Measurements from ENCODE around the gene SFN. TPM values are rescaled to one million over a fixed set of nuclear protein-coding genes. Genes with fewer than 3 reads are reported as not detected.

The SFN gene
- total and polyA plus RNA-seq, 2 of the 13 experiments (the other 11 are each of a cell fraction or from before 2014, with no cell fraction given) = 4.3 to 5.6 TPM

DNA sequence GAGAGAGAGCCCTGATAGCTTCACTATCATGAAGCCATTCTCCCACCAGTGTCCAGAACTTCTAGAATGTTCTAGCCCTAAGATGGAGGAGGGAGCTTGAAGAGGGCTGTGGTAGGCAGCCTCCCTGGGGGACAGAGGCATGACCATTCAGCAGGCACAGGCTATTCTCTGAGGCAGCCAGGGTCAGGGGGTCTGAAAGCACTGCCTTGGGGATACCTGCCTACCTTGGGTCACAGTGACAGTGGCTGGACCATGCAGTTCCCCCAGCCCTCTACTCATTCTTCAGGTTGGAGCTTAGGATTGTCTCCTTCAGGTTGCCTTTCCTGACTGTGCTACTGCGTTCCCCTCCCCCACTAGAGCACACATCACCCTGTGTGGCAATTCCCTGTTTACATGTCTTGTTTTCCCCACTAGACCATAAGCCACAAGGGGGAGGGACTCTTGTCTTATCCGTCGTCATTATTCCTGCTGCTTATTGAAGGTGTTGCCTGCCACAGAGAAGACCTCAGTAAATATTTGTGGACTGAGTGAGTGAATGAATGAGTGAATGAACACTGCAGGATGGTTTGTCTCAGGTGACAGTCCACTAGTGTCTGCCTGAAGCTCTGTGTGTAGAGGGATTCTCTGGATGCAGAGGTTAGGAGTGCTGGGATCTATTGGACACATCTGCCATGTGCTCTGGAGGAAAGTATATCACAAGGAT lies 31.3 kb upstream of the SFN start:
- 0 out of 6 replicates have a peak overlapping the region, but pooled peaks of 1 of the 3 experiments have one; percentile 25 for H3K4me3 ChIP-seq (replicated peaks in 1 of 3; ENCODE audit: insufficient read depth in 1 of 3, low read depth in 2 of 3, low read length in 3 of 3)
- peak; percentile 91 for DNase-seq (ENCODE audit: low spot score)
- peak overlapping the region; percentile 52 for H3K4me2 ChIP-seq (ENCODE audit: low read depth, low read length)
- ATAC-seq = peak; percentile 74
- H2AFZ ChIP-seq (ENCODE audit: low read length) = no peak overlapping the region
- FAIRE-seq = peak; percentile 92
- peaks cover 52% of the 10 kb centered on the region for H3K4me1 ChIP-seq (ENCODE audit: insufficient read depth, low read length)
- ChIA-PET POLR2A (interaction anchor here (0.8 to 2.1 kb wide), 6 partner anchors 11 to 59 kb away, joined by 3 to 6 read pairs (median 4); partner anchors contain the start of gene GPN2), CTCF (ENCODE audit: low intra/inter-chr PET ratio, low total read pairs) (interaction anchor here (1.2 kb wide), 1 partner anchor 22 kb away, joined by 4 read pairs; no protein-coding TSS in a partner anchor)
- WGBS (ENCODE audit: low lambda C conversion rate) = 5% methylated on average over 3 of the region's 3 CpGs
- peaks cover 8 to 33% of the 10 kb centered on the region in 2 experiments for H3K36me3 ChIP-seq (replicated peaks in 1 of 2; ENCODE audit: control insufficient read depth in 1 of 2, insufficient read depth in 2 of 2, low read length in 2 of 2)
- peak overlapping the region; percentile 58 for H3K27ac ChIP-seq (ENCODE audit: extremely low read length, insufficient read depth, low read length)
- H3K27me3 ChIP-seq (ENCODE audit: control insufficient read depth in 1 of 2, insufficient read depth in 2 of 2, low read length in 2 of 2) = no peaks in the 10 kb centered on the region
- peak overlapping the region; percentile 37; the same call in 1 of the 2 replicates for H3K9ac ChIP-seq (ENCODE audit: insufficient read depth, low read depth, low read length)
- peaks cover 23% of the 10 kb centered on the region for H3K79me2 ChIP-seq (ENCODE audit: insufficient read depth, low read length)
- in situ Hi-C loops (cut with HindIII; ENCODE audit: extremely low pct_ligation_motif_present, low pct_unique_long_range_greater_than_20kb) = no loop called here
- intact Hi-C loops (cut with micrococcal nuclease; ENCODE audit: unreplicated experiment) = no loop called here
- no peaks in the 10 kb centered on the region for H3K9me3 ChIP-seq (ENCODE audit: low read length)
- H4K20me1 ChIP-seq (ENCODE audit: insufficient read depth, low read length) = peaks cover 4% of the 10 kb centered on the region; the same call in 1 of the 2 replicates
- no TSS peak for BruUV-seq (replicated peaks)
- 0 out of 2 replicates have a peak, but pooled peaks have one; percentile 27 for TF ChIP-seq HIVEP1 (CRISPR knock-in tag; IDR thresholded peaks at IDR 0.05)
- TF ChIP-seq ZNF678 (CRISPR knock-in tag; IDR thresholded peaks at IDR 0.05) = no peak
- TF ChIP-seq, protein P1, sequence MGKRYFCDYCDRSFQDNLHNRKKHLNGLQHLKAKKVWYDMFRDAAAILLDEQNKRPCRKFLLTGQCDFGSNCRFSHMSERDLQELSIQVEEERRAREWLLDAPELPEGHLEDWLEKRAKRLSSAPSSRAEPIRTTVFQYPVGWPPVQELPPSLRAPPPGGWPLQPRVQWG (CRISPR knock-in tag; IDR thresholded peaks at IDR 0.05; ENCODE audit: borderline replicate concordance, low read depth) = no peak
- TF ChIP-seq CENPT (CRISPR knock-in tag; IDR thresholded peaks at IDR 0.05; ENCODE audit: low read depth) = no peak
- no peak for TF ChIP-seq ATF7-NPFF (CRISPR knock-in tag; IDR thresholded peaks at IDR 0.05; ENCODE audit: low read depth)
- no peak for TF ChIP-seq MBD4 (IDR thresholded peaks at IDR 0.05; ENCODE audit: borderline replicate concordance, low read length)
- peak; percentile 34; the same call in 1 of the 2 replicates for TF ChIP-seq JUND (CRISPR knock-in tag; IDR thresholded peaks at IDR 0.05)
- TF ChIP-seq ZNF737 (CRISPR knock-in tag; IDR thresholded peaks at IDR 0.05; ENCODE audit: borderline replicate concordance) = no peak
- TF ChIP-seq THYN1 (CRISPR knock-in tag; IDR thresholded peaks at IDR 0.05; ENCODE audit: borderline replicate concordance, low read depth) = no peak
- TF ChIP-seq BORCS8-MEF2B (CRISPR knock-in tag; IDR thresholded peaks at IDR 0.05) = 0 out of 2 replicates have a peak, but pooled peaks have one; percentile 56
- no peak for TF ChIP-seq NR1H2 (CRISPR knock-in tag; IDR thresholded peaks at IDR 0.05; ENCODE audit: borderline replicate concordance, low read depth)
- TF ChIP-seq RELA (CRISPR knock-in tag; IDR thresholded peaks at IDR 0.05) = no peak
- TF ChIP-seq TSC22D2 (CRISPR knock-in tag; IDR thresholded peaks at IDR 0.05; ENCODE audit: borderline replicate concordance) = peak; percentile 33; the same call in 1 of the 2 replicates
- TF ChIP-seq, protein P2, sequence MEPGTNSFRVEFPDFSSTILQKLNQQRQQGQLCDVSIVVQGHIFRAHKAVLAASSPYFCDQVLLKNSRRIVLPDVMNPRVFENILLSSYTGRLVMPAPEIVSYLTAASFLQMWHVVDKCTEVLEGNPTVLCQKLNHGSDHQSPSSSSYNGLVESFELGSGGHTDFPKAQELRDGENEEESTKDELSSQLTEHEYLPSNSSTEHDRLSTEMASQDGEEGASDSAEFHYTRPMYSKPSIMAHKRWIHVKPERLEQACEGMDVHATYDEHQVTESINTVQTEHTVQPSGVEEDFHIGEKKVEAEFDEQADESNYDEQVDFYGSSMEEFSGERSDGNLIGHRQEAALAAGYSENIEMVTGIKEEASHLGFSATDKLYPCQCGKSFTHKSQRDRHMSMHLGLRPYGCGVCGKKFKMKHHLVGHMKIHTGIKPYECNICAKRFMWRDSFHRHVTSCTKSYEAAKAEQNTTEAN (CRISPR knock-in tag; conservative IDR thresholded peaks at IDR 0.05) = no peak
- TF ChIP-seq CREB1 (IDR thresholded peaks at IDR 0.05) = peak; percentile 46; the same call in 1 of the 2 replicates
- TF ChIP-seq CREB1 (CRISPR knock-in tag; IDR thresholded peaks at IDR 0.05) = peak; percentile 81
- no peak for TF ChIP-seq SRF (IDR thresholded peaks at IDR 0.05; ENCODE audit: low read depth, low read length)
- TF ChIP-seq ZFP1 (CRISPR knock-in tag; IDR thresholded peaks at IDR 0.05) = 0 out of 2 replicates have a peak, but pooled peaks have one; percentile 78
- no peak for TF ChIP-seq ZNF768 (CRISPR knock-in tag; IDR thresholded peaks at IDR 0.05)
- TF ChIP-seq KLF11 (CRISPR knock-in tag; IDR thresholded peaks at IDR 0.05) = no peak
- TF ChIP-seq POLR2AphosphoS5 (IDR thresholded peaks at IDR 0.05; ENCODE audit: low read depth, low read length) = no peak
- TF ChIP-seq FIP1L1 (IDR thresholded peaks at IDR 0.05; ENCODE audit: borderline replicate concordance, insufficient read depth, low read depth, low read length) = no peak
- no peak for TF ChIP-seq TAF1 (CRISPR knock-in tag; IDR thresholded peaks at IDR 0.05)
- TF ChIP-seq MXI1 (IDR thresholded peaks at IDR 0.05; ENCODE audit: borderline replicate concordance, low read depth, low read length) = peak; percentile 72; the same call in 1 of the 3 replicates
- no peak for TF ChIP-seq SMARCC2 (IDR thresholded peaks at IDR 0.05)
- TF ChIP-seq FOXO1 (CRISPR knock-in tag; IDR thresholded peaks at IDR 0.05) = peak; percentile 98

Data from HepG2 (cell line).